ENCODE data around the gene TMCC2. TPM values are rescaled to one million over a fixed set of nuclear protein-coding genes. Genes with fewer than 3 reads are reported as not detected.

The TMCC2 gene
- total RNA-seq, 1 experiment from 2014 or later: 2.2 TPM

DNA sequence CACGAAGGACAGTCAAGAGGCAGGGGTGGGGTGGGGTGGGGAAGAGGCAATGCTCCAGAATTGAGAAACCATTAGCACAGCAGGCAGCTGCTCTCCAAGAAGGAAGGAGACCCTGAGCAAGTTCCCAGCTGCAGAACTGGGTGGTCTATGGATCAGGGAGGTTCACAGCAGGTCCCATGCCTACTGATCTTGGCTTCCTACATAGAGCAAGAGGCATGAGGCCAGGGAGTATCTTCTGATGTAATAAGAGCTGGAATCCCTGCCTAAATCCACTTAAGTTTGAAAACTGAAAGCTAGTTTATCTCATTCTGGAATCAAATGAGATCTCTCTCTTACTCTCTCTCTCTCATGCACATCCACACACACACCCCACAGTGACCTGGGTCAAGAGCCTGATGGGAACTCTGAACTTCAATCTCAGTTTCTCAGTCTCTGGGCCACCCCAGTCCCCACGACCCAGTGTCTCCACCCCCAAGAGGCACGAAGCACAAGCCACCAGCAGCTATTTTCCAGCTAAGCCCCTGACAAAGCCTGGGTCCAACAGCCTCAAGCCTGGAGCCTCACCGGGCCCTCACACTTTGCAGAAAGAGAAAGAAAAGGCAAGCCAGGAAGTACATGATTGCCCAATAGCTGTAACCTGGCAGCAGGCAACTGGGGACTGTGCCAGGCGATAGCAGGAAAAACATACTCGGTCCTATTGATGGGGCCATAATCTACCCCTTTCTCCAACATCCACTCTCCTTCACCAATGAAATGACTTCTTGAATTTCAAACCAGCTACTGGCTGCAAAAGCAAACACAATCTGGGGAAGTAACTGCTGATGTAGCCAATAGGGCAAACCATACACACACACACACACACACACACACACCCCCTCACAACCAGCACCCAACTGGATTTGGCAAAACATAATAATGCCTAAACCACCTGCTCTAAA is 91.6 kb downstream of the TMCC2 start:
- H3K27me3 ChIP-seq (replicated peaks; ENCODE audit: insufficient read depth, low read depth, low read length, poor library complexity): no peaks in the 10 kb centered on the region
- H3K4me3 ChIP-seq (ENCODE audit: low read depth, low read length, poor library complexity, severe bottlenecking): no peak overlapping the region
- no peaks in the 10 kb centered on the region for H3K9me3 ChIP-seq (ENCODE audit: low read depth, low read length, poor library complexity, severe bottlenecking)
- H3K27ac ChIP-seq (ENCODE audit: low read depth, low read length, poor library complexity, severe bottlenecking): peak overlapping the region; percentile 24
- H3K36me3 ChIP-seq (ENCODE audit: insufficient read depth, low read length, poor library complexity, severe bottlenecking): no peaks in the 10 kb centered on the region
- peaks cover 3% of the 10 kb centered on the region for H3K4me1 ChIP-seq (ENCODE audit: insufficient read depth, low read length, poor library complexity, severe bottlenecking)
- CTCF ChIA-PET: interaction anchor here (0.7 to 2.2 kb wide), 2 partner anchors 46 to 53 kb away, joined by 3 to 7 read pairs; no protein-coding TSS in a partner anchor
- DNase-seq (ENCODE audit: low spot score): peak; percentile 37
- POLR2A ChIA-PET (ENCODE audit: low non-redundant PET): no interaction called here
- no peak for TF ChIP-seq EZH2 (IDR thresholded peaks at IDR 0.05; ENCODE audit: borderline replicate concordance, low read depth, low read length, poor library complexity, severe bottlenecking)
- TF ChIP-seq, protein P1, sequence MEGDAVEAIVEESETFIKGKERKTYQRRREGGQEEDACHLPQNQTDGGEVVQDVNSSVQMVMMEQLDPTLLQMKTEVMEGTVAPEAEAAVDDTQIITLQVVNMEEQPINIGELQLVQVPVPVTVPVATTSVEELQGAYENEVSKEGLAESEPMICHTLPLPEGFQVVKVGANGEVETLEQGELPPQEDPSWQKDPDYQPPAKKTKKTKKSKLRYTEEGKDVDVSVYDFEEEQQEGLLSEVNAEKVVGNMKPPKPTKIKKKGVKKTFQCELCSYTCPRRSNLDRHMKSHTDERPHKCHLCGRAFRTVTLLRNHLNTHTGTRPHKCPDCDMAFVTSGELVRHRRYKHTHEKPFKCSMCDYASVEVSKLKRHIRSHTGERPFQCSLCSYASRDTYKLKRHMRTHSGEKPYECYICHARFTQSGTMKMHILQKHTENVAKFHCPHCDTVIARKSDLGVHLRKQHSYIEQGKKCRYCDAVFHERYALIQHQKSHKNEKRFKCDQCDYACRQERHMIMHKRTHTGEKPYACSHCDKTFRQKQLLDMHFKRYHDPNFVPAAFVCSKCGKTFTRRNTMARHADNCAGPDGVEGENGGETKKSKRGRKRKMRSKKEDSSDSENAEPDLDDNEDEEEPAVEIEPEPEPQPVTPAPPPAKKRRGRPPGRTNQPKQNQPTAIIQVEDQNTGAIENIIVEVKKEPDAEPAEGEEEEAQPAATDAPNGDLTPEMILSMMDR (conservative IDR thresholded peaks at IDR 0.05; ENCODE audit: low read depth, low read length): no peak
- BruUV-seq (replicated peaks): no TSS peak
- intact Hi-C loops (cut with micrococcal nuclease; ENCODE audit: unreplicated experiment): no loop called here

- no peak within 1 kb of the TSS for H3K27ac ChIP-seq (ENCODE audit: low read depth, low read length, poor library complexity, severe bottlenecking)
- intact Hi-C loops (cut with micrococcal nuclease; ENCODE audit: unreplicated experiment): no loop called here
Observed at GRCh38 chr1:205321162-205321958, 93.6 kb downstream of the TMCC2 start, which contains the start of gene NUAK2. TSS of gene NUAK2 (minus strand) at chr1:205321745. CDS start at chr1:205321628, 117 bp downstream.

DNA sequence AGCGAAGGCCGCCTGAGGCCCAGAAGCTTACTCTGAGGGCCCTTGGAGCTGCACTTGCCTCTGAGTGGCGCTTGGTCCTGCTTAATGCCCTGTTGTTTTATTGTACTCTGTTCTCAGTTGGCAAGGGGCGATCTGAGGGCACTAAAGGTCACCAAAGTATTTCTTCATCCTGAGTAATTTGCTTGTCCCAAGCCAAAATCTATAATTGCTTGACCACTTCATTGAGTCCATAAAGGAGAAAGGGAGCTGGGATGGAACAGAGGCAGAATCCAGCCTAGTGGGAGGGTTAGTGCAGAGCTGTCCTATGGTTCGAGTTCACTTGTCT is 94.2 kb downstream of the TMCC2 start:
- intact Hi-C loops (cut with micrococcal nuclease; ENCODE audit: unreplicated experiment): no loop called here
- ChIA-PET CTCF (no interaction called here), POLR2A (ENCODE audit: low non-redundant PET) (no interaction called here)
- Histone ChIP-seq H3K36me3 (ENCODE audit: insufficient read depth, low read length, poor library complexity, severe bottlenecking) (no peaks in the 10 kb centered on the region), H3K27me3 (replicated peaks; ENCODE audit: insufficient read depth, low read depth, low read length, poor library complexity) (peaks cover 5% of the 10 kb centered on the region), H3K4me3 (ENCODE audit: low read depth, low read length, poor library complexity, severe bottlenecking) (peak overlapping the region; percentile 72), H3K9me3 (ENCODE audit: low read depth, low read length, poor library complexity, severe bottlenecking) (no peaks in the 10 kb centered on the region), H3K4me1 (ENCODE audit: insufficient read depth, low read length, poor library complexity, severe bottlenecking) (peaks cover 3% of the 10 kb centered on the region), H3K27ac (ENCODE audit: low read depth, low read length, poor library complexity, severe bottlenecking) (no peak overlapping the region)
- no TSS peak for BruUV-seq (replicated peaks)
- no peak for TF ChIP-seq EZH2 (IDR thresholded peaks at IDR 0.05; ENCODE audit: borderline replicate concordance, low read depth, low read length, poor library complexity, severe bottlenecking)
- TF ChIP-seq, protein P1 (conservative IDR thresholded peaks at IDR 0.05; ENCODE audit: low read depth, low read length): no peak
- DNase-seq (ENCODE audit: low spot score): no peak

More at GRCh38 chr1:205321162-205321958, 93.6 kb downstream of the TMCC2 start, which contains the start of gene NUAK2:
- ChIA-PET POLR2A (ENCODE audit: low non-redundant PET) (interaction anchor here (0.6 kb wide), 1 partner anchor 88 kb away, joined by 5 read pairs; no protein-coding TSS in a partner anchor), CTCF (interaction anchor here (0.5 to 1.5 kb wide), 5 partner anchors 42 to 248 kb away, joined by 3 to 5 read pairs (median 3); no protein-coding TSS in a partner anchor)
- peak; percentile 93 for DNase-seq (ENCODE audit: low spot score)
- peak within 1 kb of the TSS; percentile 72 for H3K4me3 ChIP-seq (ENCODE audit: low read depth, low read length, poor library complexity, severe bottlenecking)
- H3K27me3 ChIP-seq (replicated peaks; ENCODE audit: insufficient read depth, low read depth, low read length, poor library complexity): no peaks in the 10 kb centered on the region
- no TSS peak for BruUV-seq (replicated peaks)
- no peaks in the 10 kb centered on the region for H3K36me3 ChIP-seq (ENCODE audit: insufficient read depth, low read length, poor library complexity, severe bottlenecking)
- H3K9me3 ChIP-seq (ENCODE audit: low read depth, low read length, poor library complexity, severe bottlenecking): no peaks in the 10 kb centered on the region
- TF ChIP-seq, protein P1 (conservative IDR thresholded peaks at IDR 0.05; ENCODE audit: low read depth, low read length): peak; percentile 37; the same call in 1 of the 2 replicates
- TF ChIP-seq EZH2 (IDR thresholded peaks at IDR 0.05; ENCODE audit: borderline replicate concordance, low read depth, low read length, poor library complexity, severe bottlenecking): no peak
- peaks cover 3% of the 10 kb centered on the region for H3K4me1 ChIP-seq (ENCODE audit: insufficient read depth, low read length, poor library complexity, severe bottlenecking)

Data from A673 (cell line).